ENCODE data around the gene KPNA6. TPM values are rescaled to one million over a fixed set of nuclear protein-coding genes. Genes with fewer than 3 reads are reported as not detected.
A peak's percentile ranks its signal among the peaks of the same experiment; 100 is the strongest.

KPNA6 gene
- total and polyA plus RNA-seq, 2 of the 13 experiments (the other 11 are each of a cell fraction or from before 2014, with no cell fraction given), result 22.0 to 47.5 TPM

GRCh38 chr1:32205401-32206370, 97.8 kb downstream of the KPNA6 start, which contains the start of gene IQCC (continued):
- TF ChIP-seq GLMP (CRISPR knock-in tag; IDR thresholded peaks at IDR 0.05; ENCODE audit: borderline replicate concordance) (peak; percentile 44; the same call in 1 of the 2 replicates), ZNF430 (CRISPR knock-in tag; IDR thresholded peaks at IDR 0.05) (no peak), ZNF484 (CRISPR knock-in tag; IDR thresholded peaks at IDR 0.05; ENCODE audit: borderline replicate concordance, low read depth) (no peak), ZNF235 (CRISPR knock-in tag; IDR thresholded peaks at IDR 0.05; ENCODE audit: borderline replicate concordance) (no peak), AGO1 (IDR thresholded peaks at IDR 0.05; ENCODE audit: low read depth, low read length, poor library complexity, severe bottlenecking) (peak; percentile 59), SALL1 (CRISPR knock-in tag; IDR thresholded peaks at IDR 0.05) (peak; percentile 39), NBN (conservative IDR thresholded peaks at IDR 0.05) (no peak), BORCS8-MEF2B (CRISPR knock-in tag; IDR thresholded peaks at IDR 0.05) (peak; percentile 63), YEATS4 (CRISPR knock-in tag; IDR thresholded peaks at IDR 0.05; ENCODE audit: borderline replicate concordance) (no peak; the same call in 1 of the 2 replicates), RBM22 (optimal IDR thresholded peaks at IDR 0.05; ENCODE audit: low read length) (peak; percentile 80), LCORL (IDR thresholded peaks at IDR 0.05) (no peak), LCORL (CRISPR knock-in tag; IDR thresholded peaks at IDR 0.05) (peak; percentile 45; the same call in 1 of the 2 replicates), USF2 (IDR thresholded peaks at IDR 0.05; ENCODE audit: low read depth, low read length) (no peak), USF2 (CRISPR knock-in tag; IDR thresholded peaks at IDR 0.05; ENCODE audit: borderline replicate concordance) (no peak), ZKSCAN1 (IDR thresholded peaks at IDR 0.05; ENCODE audit: low read length) (no peak), ARID5B (CRISPR knock-in tag; IDR thresholded peaks at IDR 0.05) (no peak), ZBTB26 (CRISPR knock-in tag; IDR thresholded peaks at IDR 0.05; ENCODE audit: borderline replicate concordance) (no peak), ZNF282 (IDR thresholded peaks at IDR 0.05; ENCODE audit: partially characterized antibody) (no peak), ZNF33B (CRISPR knock-in tag; IDR thresholded peaks at IDR 0.05) (0 out of 2 replicates have a peak, but pooled peaks have one; percentile 42), RBFOX2 (IDR thresholded peaks at IDR 0.05; ENCODE audit: low read depth, low read length) (peak; percentile 75), ARID2 (CRISPR knock-in tag; IDR thresholded peaks at IDR 0.05; ENCODE audit: borderline replicate concordance) (no peak)
